HepG2 (cell line): Measurements from ENCODE around the gene HTR1A. TPM values are rescaled to one million over a fixed set of nuclear protein-coding genes. Genes with fewer than 3 reads are reported as not detected.

Experiments
- ATAC-seq: fragments of 200-7000 bp; cut with Tn5 transposase; 3 replicates; pipeline ENCODE4 v1.9.1; 2020; ENCODE audit warnings: mild to moderate bottlenecking, moderate library complexity
- BruUV-seq: library from RNA; stranded (reverse); fragments of 400-500 nt; replicated peaks from 2 replicates; lab custom pipeline; 2021; lab: Mats Ljungman, UMichigan
- CTCF ChIA-PET: fragments of 300-600 bp; formaldehyde crosslinking; extraction: SDS; loops from one replicate; lab custom pipeline; 2021; ENCODE audit warnings: low total read pairs, inconsistent platforms, low intra/inter-chr PET ratio; lab: Yijun Ruan, JAX
- POLR2A ChIA-PET: fragments of 350-600 bp; sonication (Branson Sonifier 250); formaldehyde crosslinking; loops from one replicate; lab custom pipeline; 2020; ENCODE audit warnings: antibody characterized with exemption, inconsistent platforms; lab: Yijun Ruan, JAX
- DNase-seq: peaks from one replicate; pipeline ENCODE4 v3.0.0-alpha.2; 2015; ENCODE audit warnings: low spot score
- FAIRE-seq: peaks from 3 replicates; lab custom pipeline; 2011; peaks lifted over from hg19 to GRCh38; lab: Jason Lieb, UNC
- H2AFZ ChIP-seq: one replicate; pipeline ENCODE4 v1.6.1; 2011; ENCODE audit warnings: low read length, inconsistent platforms
- H3K27ac ChIP-seq: fragments of 300-600 bp; 3 replicates; pipeline ENCODE4 v1.8.0; 2011; ENCODE audit warnings: mixed run types, mild to moderate bottlenecking, mixed read lengths, low read length, inconsistent platforms; ENCODE audit not compliant: insufficient read depth; ENCODE audit errors: extremely low read length
- H3K27me3 ChIP-seq, 2 experiments: fragments of 200-600 bp in 1 of 2; 2 replicates in 1 of 2; 3 replicates in 1 of 2; pipeline versions ENCODE4 v1.6.0 to v1.8.0; 2011; ENCODE audit warnings: low read length in 2 of 2, mild to moderate bottlenecking in 2 of 2, moderate library complexity in 2 of 2, inconsistent platforms in 1 of 2; ENCODE audit not compliant: insufficient read depth in 2 of 2, control insufficient read depth in 1 of 2
- H3K36me3 ChIP-seq, 2 experiments: fragments of 200-600 bp in 1 of 2; replicated peaks in 1 of 2; 2 replicates in 1 of 2; 3 replicates in 1 of 2; pipeline versions ENCODE4 v1.5.1 to v1.8.0; 2011; ENCODE audit warnings: low read length in 2 of 2, inconsistent platforms in 1 of 2; ENCODE audit not compliant: insufficient read depth in 2 of 2, control insufficient read depth in 1 of 2
- H3K4me1 ChIP-seq: 2 replicates; pipeline ENCODE4 v1.5.1; 2012; ENCODE audit warnings: low read length, inconsistent platforms; ENCODE audit not compliant: insufficient read depth
- H3K4me2 ChIP-seq: 2 replicates; pipeline ENCODE4 v1.6.0; 2011; ENCODE audit warnings: low read depth, low read length, inconsistent platforms
- H3K4me3 ChIP-seq, 3 experiments: fragments of 200-600 bp in 1 of 3; sonication (generic), shearing (Covaris generic) in 1 of 3; replicated peaks in 1 of 3; 2 replicates each; pipeline ENCODE4 v1.5.1; 2011 to 2016; ENCODE audit warnings: low read length in 3 of 3, inconsistent platforms in 2 of 3, low read depth in 2 of 3, mild to moderate bottlenecking in 2 of 3, control low read depth in 1 of 3, mixed read lengths in 1 of 3; ENCODE audit not compliant: insufficient read depth in 1 of 3
- H3K79me2 ChIP-seq: one replicate; pipeline ENCODE4 v1.6.1; 2011; ENCODE audit warnings: low read length, inconsistent platforms; ENCODE audit not compliant: insufficient read depth
- H3K9ac ChIP-seq: 2 replicates; pipeline ENCODE4 v1.6.0; 2011; ENCODE audit warnings: mild to moderate bottlenecking, low read depth, low read length, inconsistent platforms; ENCODE audit not compliant: insufficient read depth
- H3K9me3 ChIP-seq: 2 replicates; pipeline ENCODE4 v1.5.1; 2012; ENCODE audit warnings: mild to moderate bottlenecking, low read length
- H4K20me1 ChIP-seq: 2 replicates; pipeline ENCODE4 v1.6.0; 2011; ENCODE audit warnings: inconsistent platforms, mild to moderate bottlenecking, low read length, moderate library complexity; ENCODE audit not compliant: insufficient read depth
- ELF3 ChIP-seq: IDR thresholded peaks from 2 replicates; pipeline ENCODE4 v1.6.1; 2016; ENCODE audit warnings: missing genetic modification reagents, missing compliant biosample characterization
- NFIB ChIP-seq: sonication (generic); formaldehyde crosslinking; IDR thresholded peaks from 2 replicates; pipeline ENCODE4 v1.9.0; 2021; ENCODE audit warnings: missing genetic modification reagents, mild to moderate bottlenecking, borderline replicate concordance
- NR2F6 ChIP-seq, 2 experiments: IDR thresholded peaks; 2 replicates each; pipeline ENCODE4 v1.6.1; 2016; ENCODE audit warnings: antibody characterized with exemption in 1 of 2, mild to moderate bottlenecking in 1 of 2
- RELA ChIP-seq: sonication (generic); formaldehyde crosslinking; IDR thresholded peaks from 2 replicates; pipeline ENCODE4 v1.4.0; 2020; ENCODE audit warnings: missing genetic modification reagents
- RFXAP ChIP-seq: sonication (generic); formaldehyde crosslinking; IDR thresholded peaks from 2 replicates; pipeline ENCODE4 v1.4.0; 2020; ENCODE audit warnings: missing genetic modification reagents, borderline replicate concordance
- ZC3H4 ChIP-seq: sonication (generic); formaldehyde crosslinking; IDR thresholded peaks from 2 replicates; pipeline ENCODE4 v1.4.0; 2020; ENCODE audit warnings: missing genetic modification reagents, borderline replicate concordance
- ZFY ChIP-seq: sonication (generic); formaldehyde crosslinking; IDR thresholded peaks from 2 replicates; pipeline ENCODE4 v1.4.0; 2020; ENCODE audit warnings: missing genetic modification reagents
- ZNF557 ChIP-seq: sonication (generic); formaldehyde crosslinking; IDR thresholded peaks from 2 replicates; pipeline ENCODE4 v1.4.0; 2020; ENCODE audit warnings: missing genetic modification reagents
- WGBS: methylation state at CpG from one replicate; pipeline ENCODE4 v1.1.6; 2017; ENCODE audit warnings: low lambda C conversion rate; 5-methylcytosine and 5-hydroxymethylcytosine counted together
- in situ Hi-C: cut with HindIII; loops from 2 replicates; pipeline ENCODE4 v1.10.0; 2017; ENCODE audit warnings: low pct_unique_long_range_greater_than_20kb; ENCODE audit not compliant: extremely low pct_ligation_motif_present
- intact Hi-C: fragments of 100-400 bp; cut with micrococcal nuclease; formaldehyde crosslinking; loops from one replicate; pipeline ENCODE4 v1.10.0; 2022; ENCODE audit not compliant: unreplicated experiment
- polyA plus RNA-seq, 8 experiments: library from polyadenylated mRNA; depleted of rRNA in 3 of 8; stranded (reverse) in 7 of 8; unstranded in 1 of 8; fragments of >200 nt; fragmentation: Illumina TruSeq in 4 of 8; extraction: Trizol in 4 of 8; gene quantifications; 2 replicates each; pipeline versions ENCODE4 v1.2.1 to v1.2.3, GENCODE V29; 2011 to 2016; ENCODE audit warnings: low read depth in 4 of 8, missing spikeins in 1 of 8, mixed read lengths in 1 of 8; ENCODE audit not compliant: insufficient read depth in 1 of 8
- total RNA-seq, 5 experiments: library from RNA; depleted of rRNA; stranded (reverse); fragments of >200 nt; fragmentation: Illumina TruSeq; extraction: Trizol; gene quantifications; 2 replicates each; pipeline ENCODE4 v1.2.3, GENCODE V29; 2016; ENCODE audit warnings: low read depth in 1 of 5
- TF ChIP-seq, protein P1 (sequence below): sonication (generic); formaldehyde crosslinking; IDR thresholded peaks from 2 replicates; pipeline ENCODE4 v1.4.0; 2020; ENCODE audit warnings: missing genetic modification reagents
- TF ChIP-seq, protein P2 (sequence below): sonication (generic); formaldehyde crosslinking; IDR thresholded peaks from 2 replicates; pipeline ENCODE4 v1.4.0; 2020; ENCODE audit warnings: mild to moderate bottlenecking, missing genetic modification reagents
- TF ChIP-seq, protein P3 (sequence below): sonication (generic); formaldehyde crosslinking; conservative IDR thresholded peaks from 2 replicates; pipeline ENCODE4 v1.4.0; 2020; ENCODE audit warnings: missing genetic modification reagents
- TF ChIP-seq, protein P4 (sequence below): sonication (generic); formaldehyde crosslinking; IDR thresholded peaks from 2 replicates; pipeline ENCODE4 v1.8.0; 2022; ENCODE audit warnings: missing genetic modification reagents, low read depth, mild to moderate bottlenecking, borderline replicate concordance
- TF ChIP-seq, protein P5 (sequence below): sonication (generic); formaldehyde crosslinking; IDR thresholded peaks from 2 replicates; pipeline ENCODE4 v1.4.0; 2020; ENCODE audit warnings: missing genetic modification reagents

HTR1A gene
- total and polyA plus RNA-seq, 2 of the 13 experiments (the other 11 are each of a cell fraction or from before 2014, with no cell fraction given): not detected

DNA sequence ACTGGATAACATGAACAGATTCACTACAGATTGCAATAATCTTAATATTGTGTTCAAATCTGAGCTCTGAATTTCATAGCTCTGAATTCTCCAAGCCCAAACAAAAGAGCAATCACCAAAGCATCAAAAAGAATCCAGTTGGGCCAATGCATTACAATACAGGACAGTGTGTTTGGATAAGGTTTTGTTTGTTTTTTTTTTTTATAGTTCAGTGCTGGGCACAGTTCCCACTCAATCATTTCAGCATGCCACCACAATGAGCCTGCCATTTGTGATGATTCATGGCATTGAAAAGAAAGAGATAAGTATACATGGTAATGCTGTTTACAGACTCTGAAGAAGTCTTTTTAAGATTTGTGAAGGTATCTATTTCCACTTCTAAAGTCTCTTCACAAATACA, 1.7 kb upstream of the HTR1A start (continued):
- TF ChIP-seq, protein P1, sequence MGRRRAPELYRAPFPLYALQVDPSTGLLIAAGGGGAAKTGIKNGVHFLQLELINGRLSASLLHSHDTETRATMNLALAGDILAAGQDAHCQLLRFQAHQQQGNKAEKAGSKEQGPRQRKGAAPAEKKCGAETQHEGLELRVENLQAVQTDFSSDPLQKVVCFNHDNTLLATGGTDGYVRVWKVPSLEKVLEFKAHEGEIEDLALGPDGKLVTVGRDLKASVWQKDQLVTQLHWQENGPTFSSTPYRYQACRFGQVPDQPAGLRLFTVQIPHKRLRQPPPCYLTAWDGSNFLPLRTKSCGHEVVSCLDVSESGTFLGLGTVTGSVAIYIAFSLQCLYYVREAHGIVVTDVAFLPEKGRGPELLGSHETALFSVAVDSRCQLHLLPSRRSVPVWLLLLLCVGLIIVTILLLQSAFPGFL (CRISPR knock-in tag): no peak
- TF ChIP-seq NR2F6 (IDR thresholded peaks at IDR 0.05): no peak
- no peak for TF ChIP-seq NR2F6 (CRISPR knock-in tag; IDR thresholded peaks at IDR 0.05)
- TF ChIP-seq NFIB (CRISPR knock-in tag): no peak
- TF ChIP-seq RELA (CRISPR knock-in tag): no peak
- TF ChIP-seq, protein P2, sequence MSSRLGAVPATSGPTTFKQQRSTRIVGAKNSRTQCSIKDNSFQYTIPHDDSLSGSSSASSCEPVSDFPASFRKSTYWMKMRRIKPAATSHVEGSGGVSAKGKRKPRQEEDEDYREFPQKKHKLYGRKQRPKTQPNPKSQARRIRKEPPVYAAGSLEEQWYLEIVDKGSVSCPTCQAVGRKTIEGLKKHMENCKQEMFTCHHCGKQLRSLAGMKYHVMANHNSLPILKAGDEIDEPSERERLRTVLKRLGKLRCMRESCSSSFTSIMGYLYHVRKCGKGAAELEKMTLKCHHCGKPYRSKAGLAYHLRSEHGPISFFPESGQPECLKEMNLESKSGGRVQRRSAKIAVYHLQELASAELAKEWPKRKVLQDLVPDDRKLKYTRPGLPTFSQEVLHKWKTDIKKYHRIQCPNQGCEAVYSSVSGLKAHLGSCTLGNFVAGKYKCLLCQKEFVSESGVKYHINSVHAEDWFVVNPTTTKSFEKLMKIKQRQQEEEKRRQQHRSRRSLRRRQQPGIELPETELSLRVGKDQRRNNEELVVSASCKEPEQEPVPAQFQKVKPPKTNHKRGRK (CRISPR knock-in tag): no peak
- no peak for TF ChIP-seq ZC3H4 (CRISPR knock-in tag)

DNA sequence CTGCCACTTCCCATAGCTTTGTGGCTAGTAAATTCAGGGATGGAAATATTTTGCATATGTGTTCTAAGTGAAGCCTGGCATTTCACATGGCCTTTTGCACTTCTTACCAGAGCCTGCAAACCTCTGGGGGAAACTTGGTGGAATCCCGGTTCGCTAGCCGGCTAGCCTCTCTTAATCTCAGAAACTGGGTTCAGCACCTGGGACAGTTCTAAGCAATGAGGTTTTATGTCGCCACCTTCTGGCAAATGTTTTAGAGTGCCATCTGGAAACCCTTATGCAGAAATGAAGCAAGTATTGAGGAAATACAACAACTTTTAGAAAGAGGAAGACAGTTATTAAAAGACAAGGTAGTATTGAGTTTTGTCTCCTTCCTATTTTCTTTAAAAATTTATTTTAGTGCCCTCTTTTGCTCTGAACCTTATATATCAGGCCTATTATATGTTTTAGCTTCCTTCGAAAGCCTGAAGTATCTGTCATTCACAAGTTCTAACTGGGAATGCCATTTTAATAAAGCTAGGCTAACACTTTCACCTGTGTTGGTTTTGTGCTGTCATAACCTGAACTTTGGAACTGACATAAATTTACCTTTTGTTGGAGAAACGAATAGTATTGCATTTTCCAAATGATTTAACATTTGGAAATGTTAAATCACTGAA, 963 bp upstream of the HTR1A start:
- ATAC-seq: peak; percentile 70
- Histone ChIP-seq H3K4me3 (no peak overlapping the region), H4K20me1 (no peaks in the 10 kb centered on the region), H3K79me2 (no peaks in the 10 kb centered on the region), H3K27me3 (no peaks in the 10 kb centered on the region), H3K36me3 (no peaks in the 10 kb centered on the region), H3K9ac (no peak overlapping the region), H3K4me2 (no peak overlapping the region), H3K27ac (no peak overlapping the region), H3K4me1 (no peaks in the 10 kb centered on the region), H2AFZ (no peak overlapping the region), H3K9me3 (peaks cover 11% of the 10 kb centered on the region; the same call in 1 of the 2 replicates)
- POLR2A ChIA-PET: no interaction called here
- FAIRE-seq: peak; percentile 23
- in situ Hi-C loops (loop anchor here (10.0 kb wide), 1 partner anchor 558 kb away; no protein-coding TSS in a partner anchor), intact Hi-C loops (loop anchor here (10.0 kb wide), 1 partner anchor 1518 kb away; no protein-coding TSS in a partner anchor)
- WGBS: 21% methylated on average over 6 of the region's 6 CpGs
- CTCF ChIA-PET: interaction anchor here (1.8 kb wide), 1 partner anchor 561 kb away, joined by 16 read pairs; no protein-coding TSS in a partner anchor
- no TSS peak for BruUV-seq
- peak; percentile 56 for DNase-seq
- TF ChIP-seq, protein P3, sequence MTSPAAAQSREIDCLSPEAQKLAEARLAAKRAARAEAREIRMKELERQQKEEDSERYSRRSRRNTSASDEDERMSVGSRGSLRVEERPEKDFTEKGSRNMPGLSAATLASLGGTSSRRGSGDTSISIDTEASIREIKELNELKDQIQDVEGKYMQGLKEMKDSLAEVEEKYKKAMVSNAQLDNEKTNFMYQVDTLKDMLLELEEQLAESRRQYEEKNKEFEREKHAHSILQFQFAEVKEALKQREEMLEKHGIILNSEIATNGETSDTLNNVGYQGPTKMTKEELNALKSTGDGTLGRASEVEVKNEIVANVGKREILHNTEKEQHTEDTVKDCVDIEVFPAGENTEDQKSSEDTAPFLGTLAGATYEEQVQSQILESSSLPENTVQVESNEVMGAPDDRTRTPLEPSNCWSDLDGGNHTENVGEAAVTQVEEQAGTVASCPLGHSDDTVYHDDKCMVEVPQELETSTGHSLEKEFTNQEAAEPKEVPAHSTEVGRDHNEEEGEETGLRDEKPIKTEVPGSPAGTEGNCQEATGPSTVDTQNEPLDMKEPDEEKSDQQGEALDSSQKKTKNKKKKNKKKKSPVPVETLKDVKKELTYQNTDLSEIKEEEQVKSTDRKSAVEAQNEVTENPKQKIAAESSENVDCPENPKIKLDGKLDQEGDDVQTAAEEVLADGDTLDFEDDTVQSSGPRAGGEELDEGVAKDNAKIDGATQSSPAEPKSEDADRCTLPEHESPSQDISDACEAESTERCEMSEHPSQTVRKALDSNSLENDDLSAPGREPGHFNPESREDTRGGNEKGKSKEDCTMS (CRISPR knock-in tag): 0 out of 2 replicates have a peak, but pooled peaks have one; percentile 70
- peak; percentile 83; the same call in 1 of the 2 replicates for TF ChIP-seq ZNF557 (CRISPR knock-in tag)
- peak; percentile 43; the same call in 1 of the 2 replicates for TF ChIP-seq ELF3 (CRISPR knock-in tag)
- TF ChIP-seq RFXAP (CRISPR knock-in tag): no peak
- TF ChIP-seq ZFY (CRISPR knock-in tag): 0 out of 2 replicates have a peak, but pooled peaks have one; percentile 23
- TF ChIP-seq, protein P4, sequence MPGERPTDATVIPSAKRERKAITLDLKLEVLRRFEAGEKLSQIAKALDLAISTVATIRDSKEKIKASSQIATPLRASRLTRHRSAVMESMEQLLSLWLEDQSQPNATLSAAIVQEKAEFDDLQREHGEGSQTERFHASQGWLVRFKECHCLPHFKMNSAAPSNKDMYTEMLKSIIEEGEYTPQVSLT (CRISPR knock-in tag): no peak
- TF ChIP-seq, protein P5, sequence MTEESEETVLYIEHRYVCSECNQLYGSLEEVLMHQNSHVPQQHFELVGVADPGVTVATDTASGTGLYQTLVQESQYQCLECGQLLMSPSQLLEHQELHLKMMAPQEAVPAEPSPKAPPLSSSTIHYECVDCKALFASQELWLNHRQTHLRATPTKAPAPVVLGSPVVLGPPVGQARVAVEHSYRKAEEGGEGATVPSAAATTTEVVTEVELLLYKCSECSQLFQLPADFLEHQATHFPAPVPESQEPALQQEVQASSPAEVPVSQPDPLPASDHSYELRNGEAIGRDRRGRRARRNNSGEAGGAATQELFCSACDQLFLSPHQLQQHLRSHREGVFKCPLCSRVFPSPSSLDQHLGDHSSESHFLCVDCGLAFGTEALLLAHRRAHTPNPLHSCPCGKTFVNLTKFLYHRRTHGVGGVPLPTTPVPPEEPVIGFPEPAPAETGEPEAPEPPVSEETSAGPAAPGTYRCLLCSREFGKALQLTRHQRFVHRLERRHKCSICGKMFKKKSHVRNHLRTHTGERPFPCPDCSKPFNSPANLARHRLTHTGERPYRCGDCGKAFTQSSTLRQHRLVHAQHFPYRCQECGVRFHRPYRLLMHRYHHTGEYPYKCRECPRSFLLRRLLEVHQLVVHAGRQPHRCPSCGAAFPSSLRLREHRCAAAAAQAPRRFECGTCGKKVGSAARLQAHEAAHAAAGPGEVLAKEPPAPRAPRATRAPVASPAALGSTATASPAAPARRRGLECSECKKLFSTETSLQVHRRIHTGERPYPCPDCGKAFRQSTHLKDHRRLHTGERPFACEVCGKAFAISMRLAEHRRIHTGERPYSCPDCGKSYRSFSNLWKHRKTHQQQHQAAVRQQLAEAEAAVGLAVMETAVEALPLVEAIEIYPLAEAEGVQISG: peak; percentile 19; the same call in 1 of the 2 replicates
